GM20431 (cell line): ENCODE data around the gene HYAL2.
"Not testable (repeated sequence)": the region's sequence is repeated elsewhere in the genome, so short reads cannot be mapped to it uniquely, and the experiment has no call there.

Source experiments
- in situ Hi-C: fragments of 300-500 bp; cut with MseI, MboI; formaldehyde crosslinking; loops from one replicate; pipeline ENCODE4 v1.15.0; 2020; ENCODE audit warnings: low sequenced_read_pairs; ENCODE audit not compliant: unreplicated experiment

The HYAL2 gene

DNA sequence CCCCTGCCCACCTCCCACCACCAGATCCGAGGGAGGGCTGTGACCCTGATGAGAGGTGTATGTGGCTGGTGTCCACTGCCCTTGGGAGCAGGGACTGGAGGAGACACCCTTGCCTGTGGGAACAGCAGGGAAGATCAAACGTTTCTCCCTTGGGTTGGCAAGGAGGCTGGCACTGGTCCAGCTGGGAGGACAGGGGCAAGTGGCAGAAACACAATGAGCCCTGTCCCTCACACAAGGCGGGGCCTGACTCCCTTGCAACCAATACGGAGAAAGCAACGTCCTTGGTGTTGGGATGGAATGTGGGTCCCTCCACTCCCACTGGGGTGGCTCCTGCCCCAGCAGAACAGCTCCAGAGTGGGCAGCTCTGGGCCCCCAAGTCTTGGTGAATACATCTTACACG, 5.2 kb downstream of the HYAL2 start:
- in situ Hi-C loops = no loop called here

DNA sequence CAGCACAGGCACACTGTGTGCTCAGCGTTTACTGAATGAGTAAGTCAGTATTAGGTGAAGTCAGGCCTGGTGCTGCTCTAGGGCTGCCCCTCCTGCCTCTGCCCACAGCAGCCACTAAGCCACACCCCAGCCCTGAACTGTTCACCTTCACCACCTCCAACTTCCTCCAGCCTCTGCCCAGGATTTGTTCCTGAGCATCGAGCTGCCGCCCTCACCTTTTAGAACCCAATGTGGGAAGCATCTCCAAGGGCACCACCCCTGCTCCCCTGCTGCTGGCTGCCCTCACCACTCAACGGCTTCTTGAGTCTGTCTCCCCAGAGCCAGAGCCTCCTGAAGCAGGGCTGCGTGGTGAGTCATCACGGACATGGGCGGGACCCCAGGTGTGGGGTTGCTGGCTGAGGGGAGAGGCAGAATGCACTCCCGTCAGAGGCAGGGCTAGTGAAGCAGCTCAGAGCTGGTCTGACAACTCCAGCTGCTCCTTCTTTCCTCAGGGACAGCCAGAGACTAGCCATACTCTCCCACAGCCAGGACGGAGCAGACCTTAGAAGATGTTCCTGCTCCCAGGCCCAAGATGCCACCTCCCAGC, 5.8 kb downstream of the HYAL2 start:
- in situ Hi-C loops = no loop called here

DNA sequence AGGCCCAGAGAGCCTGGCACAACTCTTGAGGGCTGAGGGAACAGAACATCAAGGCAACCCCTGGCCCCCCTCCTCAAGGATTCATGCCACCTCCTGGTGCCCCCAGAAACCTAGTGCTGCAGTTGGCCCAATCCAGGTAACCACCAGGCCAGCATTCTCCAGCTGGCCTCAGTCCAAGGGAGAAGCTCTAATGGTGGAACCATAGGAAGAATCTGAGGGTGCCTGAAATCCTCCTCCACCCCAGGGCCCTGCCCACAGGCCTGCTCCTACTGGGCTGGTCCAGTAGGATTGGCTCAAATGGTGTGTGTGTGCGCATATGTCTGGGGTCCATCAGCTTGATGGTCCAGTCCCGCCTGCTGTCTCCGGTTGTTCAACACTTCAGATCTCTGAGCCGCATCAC, 7.7 kb downstream of the HYAL2 start:
- in situ Hi-C loops = no loop called here

DNA sequence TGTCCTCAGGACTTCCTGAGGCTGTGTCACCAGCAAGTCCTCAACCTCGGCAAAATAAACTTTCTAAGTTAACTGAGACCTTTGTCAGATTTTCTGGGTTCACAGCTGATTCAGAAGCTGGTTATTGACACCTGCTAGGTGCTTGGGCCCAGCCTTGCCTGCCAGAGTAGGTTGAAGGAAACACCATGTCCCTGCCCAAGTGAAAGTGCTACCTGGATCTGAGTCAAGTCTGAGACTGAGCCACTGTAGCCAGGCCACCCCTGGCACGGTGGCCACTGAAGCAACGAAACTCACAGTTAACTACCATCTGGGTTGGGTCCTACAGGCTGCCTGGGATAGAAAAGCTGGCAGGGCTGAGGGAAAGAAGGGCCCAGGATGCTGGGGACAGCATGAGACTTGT, 8.2 kb downstream of the HYAL2 start:
- in situ Hi-C loops = no loop called here

DNA sequence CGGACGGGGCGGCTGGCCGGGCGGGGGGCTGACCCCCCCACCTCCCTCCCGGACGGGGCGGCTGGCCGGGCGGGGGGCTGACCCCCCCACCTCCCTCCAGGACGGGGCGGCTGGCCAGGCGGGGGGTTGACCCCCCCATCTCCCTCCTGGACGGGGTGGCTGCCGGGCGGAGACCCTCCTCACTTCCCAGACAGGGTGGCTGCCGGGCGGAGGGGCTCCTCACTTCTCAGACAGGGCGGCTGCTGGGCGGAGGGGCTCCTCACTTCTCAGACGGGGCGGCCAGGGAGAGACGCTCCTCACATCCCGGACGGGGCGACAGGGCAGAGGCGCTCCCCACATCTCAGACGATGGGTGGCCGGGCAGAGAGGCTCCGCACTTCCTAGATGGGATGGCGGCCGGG, 10.5 kb downstream of the HYAL2 start:
- in situ Hi-C loops = not testable (repeated sequence)

DNA sequence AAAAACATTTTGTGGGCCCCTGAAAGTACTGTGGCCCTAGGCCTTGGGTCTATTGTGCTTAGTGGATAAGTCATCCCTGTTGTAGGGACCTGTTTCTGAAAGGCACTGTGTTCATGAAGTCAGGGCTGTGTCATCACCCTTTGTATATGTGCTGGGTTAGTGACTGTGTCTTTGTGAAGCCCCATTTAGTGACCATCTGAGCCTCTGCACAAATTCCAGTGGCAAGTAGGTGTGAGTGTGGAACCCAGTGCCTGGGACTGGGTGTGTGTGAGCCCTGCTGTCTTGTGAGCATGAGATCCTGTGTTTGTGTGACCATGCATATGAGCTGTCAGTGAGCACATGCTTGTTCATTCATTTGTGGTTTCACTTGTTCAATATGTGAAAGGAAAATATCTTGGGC, 17.9 kb downstream of the HYAL2 start:
- in situ Hi-C loops = no loop called here

DNA sequence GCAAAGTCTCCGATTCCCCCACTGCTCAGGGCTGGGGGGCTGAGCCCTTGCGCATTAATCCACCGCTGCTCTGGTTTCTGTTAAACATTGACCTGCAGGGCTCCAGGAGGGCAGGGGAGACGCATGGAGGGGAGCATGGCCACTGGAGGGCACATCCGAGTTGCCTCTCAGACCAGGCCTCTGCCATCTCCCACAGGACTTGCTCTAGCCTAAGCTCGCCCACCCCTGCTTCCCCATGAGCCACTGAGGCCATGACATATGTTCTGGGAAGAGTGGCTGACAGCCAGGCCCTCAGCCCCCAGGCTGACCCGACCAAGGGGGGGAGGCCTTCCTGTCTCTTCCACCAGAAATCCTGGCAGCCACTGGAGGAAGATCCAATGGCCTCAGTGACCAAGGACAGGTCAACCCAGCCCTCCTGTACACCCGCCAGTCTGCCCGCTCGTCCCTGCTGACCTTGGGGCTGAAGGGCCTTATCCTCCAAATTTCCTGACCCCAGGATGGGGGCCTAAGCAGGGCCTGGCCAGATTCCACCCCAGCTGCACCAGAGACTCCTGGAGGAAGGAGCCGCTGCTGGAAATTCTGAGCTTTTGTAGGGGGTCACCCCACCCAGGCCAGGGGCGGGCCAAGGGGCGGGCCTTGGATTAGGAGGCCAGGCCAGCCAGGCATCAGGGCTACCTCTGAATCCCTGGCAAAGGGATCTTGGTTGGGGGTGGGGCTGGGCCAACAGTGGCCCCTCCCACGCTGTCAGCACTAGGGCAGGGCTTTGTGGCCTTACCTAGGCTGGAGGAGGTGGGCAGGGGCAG, 19.3 kb downstream of the HYAL2 start, which contains the start of gene HYAL1:
Gene HYAL1 (minus strand): TSS at position 562 of the 803 bp plus-strand sequence. CDS start 618 bp downstream, outside the sequence.
- in situ Hi-C loops = no loop called here

DNA sequence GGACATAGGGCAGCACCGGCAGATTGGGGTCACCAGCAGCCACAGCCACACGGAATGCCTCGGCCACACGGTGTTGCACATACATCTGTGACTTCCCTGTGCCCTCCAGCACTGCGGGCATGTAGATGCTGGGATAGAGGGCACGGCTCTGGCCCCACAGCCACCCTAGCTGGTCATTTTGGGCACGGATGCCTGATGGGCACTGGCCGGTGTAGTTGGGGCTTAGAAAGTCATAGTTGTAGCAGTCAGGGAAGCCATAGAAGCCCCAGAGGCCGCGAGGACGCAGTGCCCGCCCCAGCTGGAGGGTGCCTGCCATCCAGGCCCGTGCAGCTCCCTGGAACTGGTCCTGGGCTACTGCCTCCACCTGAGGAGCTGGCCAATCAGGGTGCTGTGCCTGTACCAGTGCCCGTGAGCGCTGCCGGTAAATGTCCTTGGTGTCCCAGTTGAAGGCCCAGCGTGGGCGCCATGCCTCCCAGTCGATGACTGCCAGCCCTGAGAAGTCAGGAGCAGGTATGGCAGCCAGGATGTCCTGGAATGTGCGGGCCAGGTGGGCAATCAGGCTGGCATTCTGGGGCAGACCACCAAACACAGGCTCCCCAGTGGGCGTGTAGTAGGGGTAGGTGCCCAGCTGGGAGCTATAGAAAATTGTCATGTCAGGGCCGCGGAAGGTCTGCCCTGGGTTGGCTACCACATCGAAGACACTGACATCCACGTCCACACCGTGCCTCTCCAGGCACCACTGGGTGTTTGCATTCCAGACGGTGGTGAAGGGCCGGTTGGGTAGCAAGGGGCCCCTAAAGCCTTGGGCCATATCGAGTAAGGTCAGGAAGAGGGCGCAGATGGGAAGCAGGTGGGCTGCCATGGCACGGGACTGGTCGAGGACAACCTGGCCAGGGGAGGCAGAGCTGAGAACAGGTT, 20.2 kb downstream of the HYAL2 start:
- in situ Hi-C loops = no loop called here

DNA sequence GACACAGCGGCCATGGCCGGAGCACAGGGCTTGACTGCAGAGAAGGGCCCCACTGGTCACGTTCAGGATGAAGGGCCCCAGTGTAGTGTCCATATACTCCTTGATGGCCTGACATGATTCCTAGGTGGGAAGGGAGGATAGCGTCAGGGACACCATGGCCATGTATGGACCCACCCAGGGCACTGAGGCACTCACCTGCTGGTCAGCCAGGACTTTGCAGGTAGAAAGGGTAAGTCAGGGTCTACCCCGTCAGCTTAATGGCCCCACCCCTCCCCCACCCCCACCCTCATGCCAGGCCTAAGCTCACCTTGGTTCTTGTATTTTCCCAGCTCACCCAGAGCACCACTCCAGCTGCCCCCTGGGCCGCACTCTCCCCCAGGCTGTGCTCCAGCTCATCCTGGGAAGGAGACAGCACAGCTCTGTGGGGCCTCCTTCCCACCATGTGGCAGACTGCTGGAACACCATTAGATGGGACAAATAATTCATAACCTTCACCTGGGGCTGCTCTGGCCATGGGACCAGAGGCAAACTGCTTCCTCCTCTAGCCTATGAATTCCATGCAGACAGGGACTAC, 21.8 kb downstream of the HYAL2 start:
- in situ Hi-C loops = no loop called here

DNA sequence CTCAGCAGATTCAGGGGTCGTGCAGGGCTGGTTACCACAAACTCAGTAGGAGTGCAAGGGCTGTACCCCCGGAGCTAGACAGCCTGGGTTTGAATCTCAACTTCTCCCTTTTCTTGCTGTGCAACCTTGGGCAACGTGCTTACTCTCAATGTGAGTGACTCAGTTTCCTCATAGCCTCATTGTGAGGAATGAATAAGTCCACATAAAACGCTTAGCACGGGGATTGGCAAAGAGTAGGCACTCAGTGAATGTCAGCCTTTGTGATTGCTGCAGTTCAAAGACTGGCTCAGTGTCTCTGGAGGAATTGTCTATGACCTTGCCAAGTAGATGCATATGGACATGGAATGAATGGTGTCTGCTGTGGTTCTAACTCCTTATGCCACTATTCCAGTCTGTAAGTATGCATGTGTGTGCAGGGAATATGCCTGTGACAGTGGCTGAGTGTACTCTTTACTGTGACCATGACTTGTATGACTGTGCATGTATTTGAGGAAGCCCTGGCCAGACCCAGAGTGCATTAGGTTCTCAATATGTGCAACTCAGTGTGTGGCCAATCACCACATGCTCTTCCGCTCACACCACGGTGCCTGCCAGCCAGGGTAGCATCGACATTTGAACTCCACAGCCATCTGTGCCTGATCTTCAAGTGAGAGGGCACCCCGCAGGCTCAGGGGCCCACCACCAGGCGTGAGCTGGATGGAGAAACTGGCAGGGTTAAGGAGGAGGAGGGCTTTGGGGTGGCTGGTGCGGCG, 22.4 kb downstream of the HYAL2 start:
- in situ Hi-C loops = no loop called here

DNA sequence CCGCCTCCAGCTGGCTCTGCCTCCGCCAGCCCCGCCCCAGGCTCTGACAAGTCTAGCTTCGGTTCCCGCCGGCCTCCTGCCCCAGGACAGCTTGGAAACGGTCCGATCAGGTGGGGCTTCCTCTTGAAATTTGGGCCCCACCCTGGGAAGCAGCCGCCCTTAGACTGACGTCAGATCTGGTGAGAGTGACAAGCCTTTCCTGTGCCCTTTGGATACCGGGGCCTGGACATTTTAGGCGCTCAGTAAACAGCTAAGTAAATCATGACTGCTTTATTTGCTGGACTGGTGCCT, 23.0 kb downstream of the HYAL2 start:
- in situ Hi-C loops = no loop called here

DNA sequence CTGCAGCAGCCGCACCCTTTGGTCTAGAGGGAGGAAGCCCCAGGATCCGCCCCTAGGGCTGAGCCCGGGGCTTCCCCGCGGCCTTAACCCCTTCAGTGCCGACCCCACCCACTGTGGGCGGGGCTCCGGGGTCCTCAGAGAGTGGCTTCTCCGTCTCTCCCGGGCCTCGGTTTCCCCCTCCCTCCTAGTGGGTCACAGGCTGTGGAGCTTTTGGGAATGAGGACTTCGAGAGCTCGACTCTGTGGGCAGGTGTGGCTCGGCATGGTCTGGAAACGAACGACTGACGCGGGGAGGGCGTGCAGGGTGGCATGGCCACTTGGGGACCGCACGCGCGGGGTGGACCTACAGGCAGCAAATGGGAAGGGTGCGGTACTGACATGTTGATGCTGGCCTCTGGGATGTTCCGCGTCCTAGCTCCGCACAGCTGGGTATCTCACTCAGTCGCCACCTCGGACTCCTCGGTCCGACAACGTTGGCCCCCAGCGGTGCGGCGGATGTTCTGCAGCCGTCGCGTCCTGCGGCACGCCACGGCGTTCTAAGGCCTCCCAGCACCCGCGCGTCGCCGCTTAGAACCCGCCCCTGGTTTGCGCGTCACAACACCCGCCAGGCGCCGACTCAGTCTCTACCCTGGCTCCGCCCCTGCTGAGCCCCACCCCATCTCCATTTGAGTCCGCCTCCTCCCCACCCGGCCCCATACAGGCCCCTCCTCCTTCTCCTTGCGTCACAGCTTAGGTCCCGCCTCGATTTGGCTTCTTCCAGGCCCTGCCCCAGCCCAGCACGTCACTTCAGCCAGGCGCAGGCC, 23.5 kb downstream of the HYAL2 start, which contains the start of the genes HYAL3 and NAA80:
Gene HYAL3 (minus strand): TSS at position 570 of the 802 bp plus-strand sequence. CDS start 3,803 bp downstream, outside the sequence.
Gene NAA80 (minus strand): TSS at position 570 of the 802 bp plus-strand sequence. CDS start 1,942 bp downstream, outside the sequence.
- in situ Hi-C loops = no loop called here

DNA sequence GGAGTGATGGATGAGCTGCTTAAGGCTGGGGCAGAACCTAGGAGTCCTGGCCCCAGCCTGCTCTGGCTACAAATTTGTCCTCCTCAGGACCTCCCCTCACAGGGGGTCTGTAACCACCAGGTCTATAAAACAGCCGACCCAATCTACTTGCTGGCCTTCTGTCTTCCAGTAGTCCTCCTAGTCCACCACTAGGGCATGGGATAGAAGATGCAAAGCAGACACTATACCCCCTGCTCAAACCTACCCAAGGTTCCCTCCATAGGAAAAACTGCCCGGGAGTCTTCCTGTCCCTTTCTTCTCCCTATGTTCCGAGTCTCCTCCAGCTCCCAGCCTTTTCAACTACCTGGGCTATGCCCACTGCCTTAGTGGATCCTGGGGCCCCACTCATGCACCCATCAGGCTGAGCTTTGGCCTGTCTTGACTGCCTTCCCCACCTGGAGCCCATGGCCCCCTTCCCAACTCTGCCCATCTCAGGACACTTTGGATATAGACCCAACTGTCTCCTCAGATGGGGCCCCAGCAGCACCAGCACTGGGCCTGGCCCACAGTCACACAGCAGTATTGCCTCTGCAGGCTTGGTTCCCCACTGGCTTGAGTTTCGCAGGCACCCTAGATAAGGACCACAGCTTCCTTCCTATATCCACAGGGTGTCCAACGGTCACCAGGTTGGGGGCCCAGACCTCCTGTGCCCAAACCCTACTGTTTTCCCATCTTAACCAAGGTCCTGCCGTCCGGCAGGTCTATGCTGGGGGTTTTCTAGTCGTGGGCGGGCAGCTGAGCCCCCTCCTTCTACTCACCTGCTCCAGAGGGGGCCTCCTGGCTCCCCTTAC, 24.4 kb downstream of the HYAL2 start:
- in situ Hi-C loops = no loop called here

DNA sequence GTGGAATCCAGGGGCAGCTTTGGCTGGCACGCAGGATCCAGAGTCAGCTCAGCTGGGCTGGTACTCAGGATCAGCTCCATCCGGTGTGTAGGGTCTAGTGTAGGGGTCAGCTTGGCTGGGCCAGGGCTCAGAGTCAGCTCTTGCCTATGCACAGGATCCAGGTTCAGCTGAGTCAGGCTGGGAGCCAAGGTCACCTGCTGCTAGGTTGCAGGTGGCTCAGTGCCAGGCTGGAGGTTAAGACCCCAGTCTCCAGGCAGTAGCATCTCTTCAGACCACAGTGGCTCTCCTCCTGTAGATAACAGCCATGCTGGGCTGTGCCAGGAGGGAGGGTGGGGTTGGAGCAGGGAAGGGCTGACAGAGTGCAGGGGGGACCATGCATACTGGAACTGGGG, 25.2 kb downstream of the HYAL2 start:
- in situ Hi-C loops = no loop called here

DNA sequence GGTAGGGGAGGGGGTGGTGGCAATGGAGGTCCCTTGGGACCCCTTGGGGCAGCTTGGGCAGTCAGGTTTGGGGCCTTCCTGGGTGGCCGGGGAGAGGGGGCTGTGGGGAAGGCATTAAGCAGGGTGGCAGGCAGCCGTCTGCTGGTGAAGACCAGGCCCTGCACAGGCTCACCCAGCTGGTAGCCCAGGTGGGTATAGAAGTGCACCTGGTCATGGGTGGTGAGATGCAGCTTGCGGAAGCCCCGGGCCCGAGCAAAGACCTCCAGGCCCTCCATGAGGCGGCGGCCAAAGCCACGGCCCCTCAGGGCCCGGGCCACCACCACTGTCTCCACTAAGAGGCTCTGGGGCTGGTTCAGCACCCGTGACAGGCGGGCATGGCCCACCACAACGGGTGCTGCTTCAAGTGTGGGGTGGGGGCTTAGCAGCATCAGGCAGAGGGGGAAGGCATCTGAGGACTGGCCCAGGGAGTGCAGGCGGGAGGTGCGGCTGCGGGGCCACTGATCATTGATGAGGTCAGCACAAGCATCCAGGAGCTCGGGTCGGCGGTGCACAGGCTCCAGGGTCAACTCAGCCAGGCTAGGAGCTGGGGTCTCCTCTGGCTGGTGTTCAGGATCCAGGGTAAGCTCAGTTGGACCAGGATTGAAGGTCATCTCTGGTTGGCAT, 25.7 kb downstream of the HYAL2 start:
- in situ Hi-C loops = no loop called here

DNA sequence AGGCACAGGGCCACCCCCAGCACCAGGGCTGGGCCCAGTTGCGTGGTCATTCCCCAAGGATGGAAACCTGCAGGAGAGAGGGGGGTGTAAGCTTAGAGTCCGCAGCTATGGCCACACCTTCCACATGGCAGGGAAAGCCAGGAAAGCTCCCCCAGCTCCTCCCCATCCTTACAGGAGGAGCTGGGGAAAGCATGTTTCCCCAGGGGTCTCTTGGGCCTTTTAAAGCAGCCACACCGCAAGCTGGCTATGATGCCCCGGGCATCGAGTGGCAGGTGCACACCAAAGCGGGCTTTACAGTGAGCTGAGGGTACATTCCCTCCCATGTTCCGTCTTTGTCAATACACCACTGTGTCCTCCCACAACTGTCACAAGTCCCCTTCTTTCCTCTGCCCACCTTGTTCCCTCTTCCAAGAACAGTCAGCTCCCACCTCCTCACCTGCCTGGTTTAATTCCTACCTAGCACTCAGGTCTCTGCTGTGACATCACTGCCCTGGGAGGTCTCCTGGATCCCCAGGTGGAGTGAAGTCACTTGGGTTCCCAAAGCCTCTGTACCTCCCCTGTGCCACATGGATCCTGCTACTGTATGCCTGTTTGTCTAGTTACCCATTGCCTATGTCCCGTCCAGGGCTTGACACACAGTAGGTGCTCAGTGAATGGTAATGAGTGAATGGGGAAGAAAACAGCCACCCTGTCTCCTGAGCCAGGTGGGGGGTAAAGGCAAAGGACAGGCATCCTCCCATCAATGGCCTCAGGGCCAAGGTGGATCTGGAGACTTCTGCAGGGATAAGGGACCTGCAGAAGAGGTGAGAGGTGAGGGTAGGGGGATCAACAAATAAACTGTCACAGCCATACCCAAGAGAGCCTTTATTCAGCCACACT, 26.8 kb downstream of the HYAL2 start:
- in situ Hi-C loops = no loop called here
